Tibial artery (tissue), 4 donors: Measurements from ENCODE around the gene MICALL2.
A peak's percentile ranks its signal among the peaks of the same experiment; 100 is the strongest.

Experiments
- DNase-seq, 2 donors: peaks; one replicate each; pipeline ENCODE4 v3.0.0-alpha.2; 2019
- H3K27ac ChIP-seq, 2 donors: fragments of 200-600 bp; sonication (generic) in 1 of 2; 1 replicate in 1 of 2; 2 replicates in 1 of 2; pipeline ENCODE4 v1.5.1; 2018 to 2019; ENCODE audit warnings: mild to moderate bottlenecking in 1 of 2
- H3K27me3 ChIP-seq, 2 donors: fragments of 200-600 bp; sonication (generic) in 1 of 2; one replicate each; pipeline versions ENCODE4 v1.5.1 to v1.6.0; 2016 to 2019
- H3K36me3 ChIP-seq, 3 donors: fragments of 200-600 bp; sonication (generic) in 2 of 3; one replicate each; pipeline ENCODE4 v1.5.1; 2016 to 2019; ENCODE audit warnings: mild to moderate bottlenecking in 2 of 3
- H3K4me1 ChIP-seq, 4 donors: fragments of 200-600 bp; sonication (generic) in 2 of 4; 1 replicate in 3 of 4; 2 replicates in 1 of 4; pipeline ENCODE4 v1.5.1; 2016 to 2019
- H3K4me3 ChIP-seq, 2 donors: fragments of 200-600 bp; sonication (generic) in 1 of 2; 1 replicate in 1 of 2; 2 replicates in 1 of 2; pipeline ENCODE4 v1.5.1; 2018 to 2019; ENCODE audit warnings: mild to moderate bottlenecking in 2 of 2
- H3K9me3 ChIP-seq, 3 donors: fragments of 200-600 bp; sonication (generic) in 1 of 3; one replicate each; pipeline ENCODE4 v1.5.1; 2016 to 2019
- CTCF ChIP-seq, 2 experiments: fragments of 200-600 bp in 1 of 2; fragments of 450-650 bp in 1 of 2; IDR thresholded peaks; one replicate each; pipeline ENCODE4 v1.5.1; 2017 to 2019; ENCODE audit warnings: antibody characterized with exemption in 2 of 2, mild to moderate bottlenecking in 1 of 2, moderate library complexity in 1 of 2
- intact Hi-C: fragments of 100-400 bp; cut with DNase I; formaldehyde crosslinking; loops from one replicate; pipeline ENCODE4 v1.15.0; 2023; ENCODE audit warnings: low total_unique reads

The MICALL2 gene

GRCh38 chr7:1503390-1503789 is 44.1 kb upstream of the MICALL2 start:
- intact Hi-C loops = loop anchor here (5.0 kb wide), 1 partner anchor 809 kb away; the partner anchor contains the start of gene SNX8
- Histone ChIP-seq H3K27ac (peak overlapping the region; percentile 74 to 75), H3K4me1 (peaks cover 0 to 39% (median 25%) of the 10 kb centered on the region in 4 donors), H3K4me3 (peak overlapping the region; percentile 87 to 95), H3K27me3 (no peaks in the 10 kb centered on the region), H3K36me3 (peaks cover 19 to 46% (median 40%) of the 10 kb centered on the region in 3 donors), H3K9me3 (no peaks in the 10 kb centered on the region)
- no peak for TF ChIP-seq CTCF (IDR thresholded peaks at IDR 0.05)
- DNase-seq = no peak

- no peak for TF ChIP-seq CTCF (IDR thresholded peaks at IDR 0.05)
- Histone ChIP-seq H3K9me3 (no peaks in the 10 kb centered on the region), H3K4me1 (peaks cover 0 to 39% (median 25%) of the 10 kb centered on the region in 4 donors), H3K27ac (no peak overlapping the region), H3K4me3 (peak overlapping the region; percentile 87 to 95), H3K36me3 (peaks cover 25 to 51% (median 46%) of the 10 kb centered on the region in 3 donors), H3K27me3 (no peaks in the 10 kb centered on the region)
- no peak for DNase-seq
- intact Hi-C loops = loop anchor here (5.0 kb wide), 1 partner anchor 809 kb away; the partner anchor contains the start of gene SNX8
These were observed 43.6 kb upstream of the MICALL2 start for GRCh38 chr7:1502845-1503244.

GRCh38 chr7:1501487-1502270 is 42.4 kb upstream of the MICALL2 start:
- Histone ChIP-seq H3K27ac (no peak overlapping the region), H3K9me3 (no peaks in the 10 kb centered on the region), H3K36me3 (peaks cover 37 to 63% (median 58%) of the 10 kb centered on the region in 3 donors), H3K27me3 (no peaks in the 10 kb centered on the region), H3K4me3 (no peak overlapping the region), H3K4me1 (peaks cover 0 to 34% (median 20%) of the 10 kb centered on the region in 4 donors)
- TF ChIP-seq CTCF (IDR thresholded peaks at IDR 0.05) = no peak
- intact Hi-C loops = loop anchor here (5.0 kb wide), 1 partner anchor 811 kb away; the partner anchor contains the start of gene SNX8
- no peak for DNase-seq

GRCh38 chr7:1500064-1500807 is 41.0 kb upstream of the MICALL2 start:
- Histone ChIP-seq H3K9me3 (no peaks in the 10 kb centered on the region), H3K27ac (no peak overlapping the region), H3K27me3 (no peaks in the 10 kb centered on the region), H3K4me1 (peaks cover 0 to 28% (median 19%) of the 10 kb centered on the region in 4 donors), H3K4me3 (no peak overlapping the region), H3K36me3 (peaks cover 51 to 77% (median 70%) of the 10 kb centered on the region in 3 donors)
- no peak for DNase-seq
- TF ChIP-seq CTCF (IDR thresholded peaks at IDR 0.05) = no peak
- intact Hi-C loops = loop anchor here (5.0 kb wide), 1 partner anchor 812 kb away; the partner anchor contains the start of gene SNX8

GRCh38 chr7:1499367-1500029 is 40.2 kb upstream of the MICALL2 start:
- intact Hi-C loops = loop anchor here (5.0 kb wide), 1 partner anchor 813 kb away; the partner anchor contains the start of gene SNX8
- Histone ChIP-seq H3K4me1 (peaks cover 0 to 23% (median 17%) of the 10 kb centered on the region in 4 donors), H3K4me3 (no peak overlapping the region), H3K27me3 (no peaks in the 10 kb centered on the region), H3K36me3 (peaks cover 58 to 85% (median 78%) of the 10 kb centered on the region in 3 donors), H3K27ac (no peak overlapping the region), H3K9me3 (no peaks in the 10 kb centered on the region)
- TF ChIP-seq CTCF (IDR thresholded peaks at IDR 0.05) = no peak
- DNase-seq = no peak
